Measurements from ENCODE around the gene LILRB2.

GRCh38 chr19:54262066-54262465, 18.8 kb downstream of the LILRB2 start:
- TF ChIP-seq, protein P1, sequence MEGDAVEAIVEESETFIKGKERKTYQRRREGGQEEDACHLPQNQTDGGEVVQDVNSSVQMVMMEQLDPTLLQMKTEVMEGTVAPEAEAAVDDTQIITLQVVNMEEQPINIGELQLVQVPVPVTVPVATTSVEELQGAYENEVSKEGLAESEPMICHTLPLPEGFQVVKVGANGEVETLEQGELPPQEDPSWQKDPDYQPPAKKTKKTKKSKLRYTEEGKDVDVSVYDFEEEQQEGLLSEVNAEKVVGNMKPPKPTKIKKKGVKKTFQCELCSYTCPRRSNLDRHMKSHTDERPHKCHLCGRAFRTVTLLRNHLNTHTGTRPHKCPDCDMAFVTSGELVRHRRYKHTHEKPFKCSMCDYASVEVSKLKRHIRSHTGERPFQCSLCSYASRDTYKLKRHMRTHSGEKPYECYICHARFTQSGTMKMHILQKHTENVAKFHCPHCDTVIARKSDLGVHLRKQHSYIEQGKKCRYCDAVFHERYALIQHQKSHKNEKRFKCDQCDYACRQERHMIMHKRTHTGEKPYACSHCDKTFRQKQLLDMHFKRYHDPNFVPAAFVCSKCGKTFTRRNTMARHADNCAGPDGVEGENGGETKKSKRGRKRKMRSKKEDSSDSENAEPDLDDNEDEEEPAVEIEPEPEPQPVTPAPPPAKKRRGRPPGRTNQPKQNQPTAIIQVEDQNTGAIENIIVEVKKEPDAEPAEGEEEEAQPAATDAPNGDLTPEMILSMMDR (IDR thresholded peaks at IDR 0.05) = no peak
- TF ChIP-seq POLR2A (IDR thresholded peaks at IDR 0.05) = no peak

All from right lobe of liver (tissue), 4 donors.